ENCODE results near the gene DGCR8.
"Not testable (repeated sequence)": the region's sequence is repeated elsewhere in the genome, so short reads cannot be mapped to it uniquely, and the experiment has no call there.

DGCR8 gene

GRCh38 chr22:20158391-20159036 lies 78.5 kb downstream of the DGCR8 start:
- Histone ChIP-seq H2BK120ac (ENCODE audit: low read depth, low read length) (no peak overlapping the region), H4K91ac (ENCODE audit: low read depth, low read length, poor library complexity) (no peak overlapping the region), H3K4ac (ENCODE audit: low read length) (no peak overlapping the region), H2BK5ac (ENCODE audit: low read length) (peak overlapping the region; percentile 10), H3K9ac (ENCODE audit: low read depth, low read length, poor library complexity) (no peak overlapping the region), H3K4me3 (ENCODE audit: low read length in 2 of 2) (no peak overlapping the region), H3K27me3 (ENCODE audit: control insufficient read depth in 3 of 3, insufficient read depth in 3 of 3, low read depth in 1 of 3, low read length in 3 of 3) (no peaks in the 10 kb centered on the region), H2AFZ (ENCODE audit: low read length) (no peak overlapping the region), H3K4me1 (ENCODE audit: control insufficient read depth in 2 of 2, insufficient read depth in 1 of 2, low read depth in 1 of 2, low read length in 2 of 2) (peaks cover 15 to 33% of the 10 kb centered on the region in 2 donors), H4K8ac (ENCODE audit: low read depth, low read length) (no peak overlapping the region), H2BK12ac (ENCODE audit: low read length) (no peak overlapping the region), H2AK5ac (ENCODE audit: low read depth, low read length) (peak overlapping the region; percentile 97), H3K36me3 (replicated peaks in 1 of 2; ENCODE audit: control insufficient read depth in 2 of 2, insufficient read depth in 2 of 2, low read length in 2 of 2) (no peaks in the 10 kb centered on the region), H3K4me2 (ENCODE audit: insufficient read depth, low read length, poor library complexity, severe bottlenecking) (no peak overlapping the region), H3K9me3 (replicated peaks in 1 of 2; ENCODE audit: control insufficient read depth in 2 of 2, insufficient read depth in 1 of 2, low read depth in 1 of 2, low read length in 2 of 2) (peaks cover 0 to 2% of the 10 kb centered on the region in 2 donors), H3K23ac (ENCODE audit: low read depth, low read length, poor library complexity) (peak overlapping the region; percentile 80), H3K18ac (ENCODE audit: low read length) (peak overlapping the region; percentile 83), H3K14ac (ENCODE audit: low read length) (peak overlapping the region; percentile 71), H2BK15ac (ENCODE audit: low read length) (peak overlapping the region; percentile 85), H3K27ac (replicated peaks; ENCODE audit: low read length) (no peak overlapping the region), H3K79me1 (ENCODE audit: low read depth, low read length) (no peaks in the 10 kb centered on the region)
- no CpG with 5 or more reads among the region's 15 CpGs for WGBS, 2 donors (ENCODE audit: extremely low coverage in 2 of 2, insufficient read length in 2 of 2, insufficient replicate concordance in 1 of 2)
- DNase-seq (ENCODE audit: low spot score): no peak

GRCh38 chr22:20159076-20159475 lies 79.0 kb downstream of the DGCR8 start:
- Histone ChIP-seq H2BK120ac (ENCODE audit: low read depth, low read length) (no peak overlapping the region), H4K91ac (ENCODE audit: low read depth, low read length, poor library complexity) (no peak overlapping the region), H3K23ac (ENCODE audit: low read depth, low read length, poor library complexity) (peak overlapping the region; percentile 80), H2BK15ac (ENCODE audit: low read length) (no peak overlapping the region), H3K4ac (ENCODE audit: low read length) (no peak overlapping the region), H3K27ac (replicated peaks; ENCODE audit: low read length) (no peak overlapping the region), H3K9ac (ENCODE audit: low read depth, low read length, poor library complexity) (peak overlapping the region; percentile 44), H2AK5ac (ENCODE audit: low read depth, low read length) (peak overlapping the region; percentile 84), H3K18ac (ENCODE audit: low read length) (peak overlapping the region; percentile 71), H4K8ac (ENCODE audit: low read depth, low read length) (no peak overlapping the region), H3K4me2 (ENCODE audit: insufficient read depth, low read length, poor library complexity, severe bottlenecking) (no peak overlapping the region), H3K4me1 (ENCODE audit: control insufficient read depth in 2 of 2, insufficient read depth in 1 of 2, low read depth in 1 of 2, low read length in 2 of 2) (peaks cover 12 to 29% of the 10 kb centered on the region in 2 donors), H2AFZ (ENCODE audit: low read length) (no peak overlapping the region), H3K14ac (ENCODE audit: low read length) (no peak overlapping the region), H3K79me1 (ENCODE audit: low read depth, low read length) (no peaks in the 10 kb centered on the region), H3K4me3 (ENCODE audit: low read length in 2 of 2) (no peak overlapping the region), H3K9me3 (replicated peaks in 1 of 2; ENCODE audit: control insufficient read depth in 2 of 2, insufficient read depth in 1 of 2, low read depth in 1 of 2, low read length in 2 of 2) (peaks cover 0 to 2% of the 10 kb centered on the region in 2 donors), H3K27me3 (ENCODE audit: control insufficient read depth in 3 of 3, insufficient read depth in 3 of 3, low read depth in 1 of 3, low read length in 3 of 3) (no peaks in the 10 kb centered on the region), H3K36me3 (replicated peaks in 1 of 2; ENCODE audit: control insufficient read depth in 2 of 2, insufficient read depth in 2 of 2, low read length in 2 of 2) (no peaks in the 10 kb centered on the region), H2BK5ac (ENCODE audit: low read length) (peak overlapping the region; percentile 10), H2BK12ac (ENCODE audit: low read length) (peak overlapping the region; percentile 73)
- no peak for DNase-seq (ENCODE audit: low spot score)
- WGBS, 2 donors (ENCODE audit: extremely low coverage in 2 of 2, insufficient read length in 2 of 2, insufficient replicate concordance in 1 of 2): no CpG with 5 or more reads among the region's 9 CpGs

GRCh38 chr22:20159531-20159930 lies 79.5 kb downstream of the DGCR8 start:
- not testable (repeated sequence) for H3K27ac ChIP-seq (replicated peaks; ENCODE audit: low read length); H3K27me3 ChIP-seq (ENCODE audit: control insufficient read depth in 3 of 3, insufficient read depth in 3 of 3, low read depth in 1 of 3, low read length in 3 of 3); H3K4ac ChIP-seq (ENCODE audit: low read length); H2BK120ac ChIP-seq (ENCODE audit: low read depth, low read length); H3K14ac ChIP-seq (ENCODE audit: low read length); H2AFZ ChIP-seq (ENCODE audit: low read length); H3K4me3 ChIP-seq (ENCODE audit: low read length in 2 of 2); H3K79me1 ChIP-seq (ENCODE audit: low read depth, low read length); H4K91ac ChIP-seq (ENCODE audit: low read depth, low read length, poor library complexity); H3K18ac ChIP-seq (ENCODE audit: low read length); H4K8ac ChIP-seq (ENCODE audit: low read depth, low read length); H2BK15ac ChIP-seq (ENCODE audit: low read length); H2BK12ac ChIP-seq (ENCODE audit: low read length); H3K36me3 ChIP-seq (replicated peaks in 1 of 2; ENCODE audit: control insufficient read depth in 2 of 2, insufficient read depth in 2 of 2, low read length in 2 of 2); H3K9ac ChIP-seq (ENCODE audit: low read depth, low read length, poor library complexity); H3K4me2 ChIP-seq (ENCODE audit: insufficient read depth, low read length, poor library complexity, severe bottlenecking); H3K9me3 ChIP-seq (replicated peaks in 1 of 2; ENCODE audit: control insufficient read depth in 2 of 2, insufficient read depth in 1 of 2, low read depth in 1 of 2, low read length in 2 of 2); DNase-seq (ENCODE audit: low spot score)
- WGBS, 2 donors (ENCODE audit: extremely low coverage in 2 of 2, insufficient read length in 2 of 2, insufficient replicate concordance in 1 of 2): no CpG with 5 or more reads among the region's 14 CpGs
- Histone ChIP-seq H2BK5ac (ENCODE audit: low read length) (peak overlapping the region; percentile 10), H2AK5ac (ENCODE audit: low read depth, low read length) (peak overlapping the region; percentile 56), H3K4me1 (ENCODE audit: control insufficient read depth in 2 of 2, insufficient read depth in 1 of 2, low read depth in 1 of 2, low read length in 2 of 2) (peaks cover 8 to 24% of the 10 kb centered on the region in 2 donors), H3K23ac (ENCODE audit: low read depth, low read length, poor library complexity) (peak overlapping the region; percentile 80)

GRCh38 chr22:20160041-20160440 lies 80.0 kb downstream of the DGCR8 start:
- Histone ChIP-seq H2BK15ac (ENCODE audit: low read length) (no peak overlapping the region), H3K18ac (ENCODE audit: low read length) (no peak overlapping the region), H3K9ac (ENCODE audit: low read depth, low read length, poor library complexity) (no peak overlapping the region), H4K91ac (ENCODE audit: low read depth, low read length, poor library complexity) (no peak overlapping the region), H3K23ac (ENCODE audit: low read depth, low read length, poor library complexity) (no peak overlapping the region), H4K8ac (ENCODE audit: low read depth, low read length) (no peak overlapping the region), H2AK5ac (ENCODE audit: low read depth, low read length) (no peak overlapping the region), H3K79me1 (ENCODE audit: low read depth, low read length) (no peaks in the 10 kb centered on the region), H3K4me3 (ENCODE audit: low read length in 2 of 2) (no peak overlapping the region), H2BK5ac (ENCODE audit: low read length) (no peak overlapping the region), H3K27me3 (ENCODE audit: control insufficient read depth in 3 of 3, insufficient read depth in 3 of 3, low read depth in 1 of 3, low read length in 3 of 3) (no peaks in the 10 kb centered on the region), H3K4me1 (ENCODE audit: control insufficient read depth in 2 of 2, insufficient read depth in 1 of 2, low read depth in 1 of 2, low read length in 2 of 2) (peaks cover 8 to 21% of the 10 kb centered on the region in 2 donors), H3K27ac (replicated peaks; ENCODE audit: low read length) (no peak overlapping the region), H3K9me3 (replicated peaks in 1 of 2; ENCODE audit: control insufficient read depth in 2 of 2, insufficient read depth in 1 of 2, low read depth in 1 of 2, low read length in 2 of 2) (peaks cover 0 to 2% of the 10 kb centered on the region in 2 donors), H3K36me3 (replicated peaks in 1 of 2; ENCODE audit: control insufficient read depth in 2 of 2, insufficient read depth in 2 of 2, low read length in 2 of 2) (no peaks in the 10 kb centered on the region), H3K4me2 (ENCODE audit: insufficient read depth, low read length, poor library complexity, severe bottlenecking) (no peak overlapping the region), H2AFZ (ENCODE audit: low read length) (no peak overlapping the region), H2BK120ac (ENCODE audit: low read depth, low read length) (no peak overlapping the region), H3K4ac (ENCODE audit: low read length) (no peak overlapping the region), H3K14ac (ENCODE audit: low read length) (no peak overlapping the region), H2BK12ac (ENCODE audit: low read length) (no peak overlapping the region)
- no CpG with 5 or more reads among the region's 10 CpGs for WGBS, 2 donors (ENCODE audit: extremely low coverage in 2 of 2, insufficient read length in 2 of 2, insufficient replicate concordance in 1 of 2)
- no peak for DNase-seq (ENCODE audit: low spot score)

Measured in neuronal stem cell (in vitro differentiated cells).